ENCODE data around the gene TGIF2. TPM values are rescaled to one million over a fixed set of nuclear protein-coding genes. Genes with fewer than 3 reads are reported as not detected.
A peak's percentile ranks its signal among the peaks of the same experiment; 100 is the strongest.

TGIF2 gene
- total and polyA plus RNA-seq, 2 experiments from 2014 or later = 6.7 to 9.3 TPM

DNA sequence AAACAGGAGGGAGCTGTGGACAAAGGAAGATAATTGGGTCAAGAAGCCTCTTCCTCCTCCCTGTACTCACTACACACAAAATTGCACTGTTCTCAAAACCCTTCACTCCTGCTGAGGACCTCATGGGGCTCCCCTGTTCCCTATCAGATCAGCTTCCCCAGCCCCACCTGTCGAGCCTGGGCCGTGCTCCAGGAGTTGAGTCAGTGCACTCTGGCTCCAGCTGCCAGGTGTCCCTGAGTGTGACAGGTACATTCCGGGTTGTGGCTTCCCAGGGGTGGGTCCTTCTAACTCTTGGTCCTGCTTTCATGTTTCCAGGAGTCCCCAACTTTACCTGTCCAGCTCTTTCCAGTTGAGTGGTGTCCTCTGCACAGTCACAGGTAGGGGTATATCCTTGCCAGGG, 40.6 kb downstream of the TGIF2 start:
- no peak for DNase-seq
- H3K9me3 ChIP-seq (ENCODE audit: low read depth) = no peaks in the 10 kb centered on the region
- WGBS, 2 experiments (ENCODE audit: low coverage in 1 of 2, low lambda C conversion rate in 2 of 2, missing lambda C conversion rate in 2 of 2) = 40 to 41% methylated on average over 3 of the region's 3 CpGs

DNA sequence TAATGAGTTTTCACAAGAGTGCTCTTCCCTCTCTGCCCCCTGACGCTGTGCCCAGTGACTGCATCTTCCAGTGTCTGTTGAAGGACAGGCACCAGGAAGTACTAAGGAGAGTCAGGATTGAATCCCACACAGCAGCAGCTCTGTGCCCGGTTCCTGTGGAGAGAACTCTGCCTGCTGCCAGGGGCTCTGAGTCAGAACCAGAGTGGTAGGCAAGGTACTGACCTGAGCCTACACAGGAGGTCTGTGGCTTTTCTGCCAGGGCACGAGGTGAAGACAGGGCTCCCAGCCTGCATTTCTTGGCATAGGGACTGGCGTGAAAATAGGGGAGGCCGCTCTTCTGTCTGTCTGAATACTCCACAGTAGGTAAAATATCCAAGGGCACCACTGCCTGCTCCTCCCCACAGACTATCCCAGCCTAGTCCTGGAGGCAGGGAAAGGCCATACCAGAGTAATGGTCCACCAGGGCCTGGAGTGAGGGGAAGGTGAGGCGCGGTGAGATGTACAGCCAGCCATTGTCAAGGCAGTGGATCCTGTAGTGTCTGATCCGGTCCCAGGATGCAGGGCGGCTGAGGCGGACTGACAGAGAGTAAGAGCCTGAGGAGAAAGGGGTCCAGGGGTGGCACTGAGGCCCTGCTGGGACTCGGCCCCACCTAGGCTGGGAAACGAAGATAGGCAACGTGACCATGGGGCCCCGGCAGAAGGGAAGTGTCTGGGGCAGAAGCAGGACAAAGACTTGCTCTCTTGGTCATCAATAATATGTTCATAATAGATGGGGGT, 41.6 kb downstream of the TGIF2 start:
- Histone ChIP-seq H2AFZ (no peak overlapping the region), H3K27ac (no peak overlapping the region), H3K4me1 (ENCODE audit: insufficient read depth) (no peaks in the 10 kb centered on the region), H4K20me1 (ENCODE audit: insufficient read depth) (no peaks in the 10 kb centered on the region), H3K9me2 (ENCODE audit: insufficient read depth) (no peaks in the 10 kb centered on the region), H3F3A (ENCODE audit: insufficient read depth) (no peaks in the 10 kb centered on the region), H3K36me3 (ENCODE audit: low read depth) (peaks cover 24% of the 10 kb centered on the region; the same call in 1 of the 2 replicates), H3K27me3 (replicated peaks; ENCODE audit: insufficient read depth) (no peaks in the 10 kb centered on the region), H3K4me3 (no peak overlapping the region), H3K9me3 (ENCODE audit: low read depth) (no peaks in the 10 kb centered on the region), H3K4me2 (ENCODE audit: unreplicated experiment) (no peak overlapping the region), H3K79me2 (ENCODE audit: insufficient read depth) (peaks cover under 1% of the 10 kb centered on the region; the same call in 1 of the 2 replicates), H3K9ac (no peak overlapping the region)
- in situ Hi-C loops (cut with MboI) = no loop called here
- no peak for TF ChIP-seq EZH2phosphoT487 (IDR thresholded peaks at IDR 0.05; ENCODE audit: insufficient read depth, low read depth)
- TF ChIP-seq EZH2 (IDR thresholded peaks at IDR 0.05; ENCODE audit: insufficient read depth, poor library complexity, severe bottlenecking) = no peak
- peak; percentile 11 for DNase-seq
- WGBS, 2 experiments (ENCODE audit: low coverage in 1 of 2, low lambda C conversion rate in 2 of 2, missing lambda C conversion rate in 2 of 2) = 83 to 84% methylated on average over 14 of the region's 14 CpGs

More for the DNA sequence above, 40.6 kb downstream of the TGIF2 start:
- Histone ChIP-seq H3K9me2 (ENCODE audit: insufficient read depth) (no peaks in the 10 kb centered on the region), H3K4me1 (ENCODE audit: insufficient read depth) (no peaks in the 10 kb centered on the region), H3K27me3 (replicated peaks; ENCODE audit: insufficient read depth) (no peaks in the 10 kb centered on the region), H3K4me3 (no peak overlapping the region), H3K79me2 (ENCODE audit: insufficient read depth) (peaks cover 9% of the 10 kb centered on the region), H2AFZ (no peak overlapping the region), H3K36me3 (ENCODE audit: low read depth) (peaks cover 32% of the 10 kb centered on the region), H3K4me2 (ENCODE audit: unreplicated experiment) (no peak overlapping the region), H3F3A (ENCODE audit: insufficient read depth) (no peaks in the 10 kb centered on the region), H4K20me1 (ENCODE audit: insufficient read depth) (no peaks in the 10 kb centered on the region), H3K9ac (no peak overlapping the region), H3K27ac (no peak overlapping the region)
- in situ Hi-C loops (cut with MboI) = no loop called here
- TF ChIP-seq EZH2phosphoT487 (IDR thresholded peaks at IDR 0.05; ENCODE audit: insufficient read depth, low read depth) (no peak), EZH2 (IDR thresholded peaks at IDR 0.05; ENCODE audit: insufficient read depth, poor library complexity, severe bottlenecking) (no peak)

DNA sequence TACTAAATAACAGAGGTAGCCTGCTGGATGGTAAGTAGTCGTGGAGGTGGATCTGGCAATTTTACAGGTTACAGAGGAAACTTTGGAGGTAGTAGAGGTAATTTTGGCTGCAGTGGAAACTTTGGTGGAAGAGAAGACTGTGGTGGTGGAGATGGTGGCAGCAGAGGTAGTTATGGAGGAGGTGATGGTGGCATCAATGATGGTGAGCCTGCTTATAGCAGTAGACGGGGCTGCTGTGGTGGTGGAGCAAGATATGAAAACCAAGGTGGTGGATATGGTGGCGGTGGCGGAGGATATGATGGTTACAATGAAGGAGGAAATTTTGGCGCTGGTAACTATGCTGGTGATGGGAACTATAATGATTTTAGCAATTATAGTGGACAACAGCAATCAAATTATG, 47.5 kb downstream of the TGIF2 start:
- Histone ChIP-seq H3K9ac (no peak overlapping the region), H3K4me3 (no peak overlapping the region), H3K4me1 (ENCODE audit: insufficient read depth) (no peaks in the 10 kb centered on the region), H4K20me1 (ENCODE audit: insufficient read depth) (no peaks in the 10 kb centered on the region), H3K4me2 (ENCODE audit: unreplicated experiment) (no peak overlapping the region), H2AFZ (no peak overlapping the region), H3K9me3 (ENCODE audit: low read depth) (no peaks in the 10 kb centered on the region), H3K79me2 (ENCODE audit: insufficient read depth) (no peaks in the 10 kb centered on the region), H3K9me2 (ENCODE audit: insufficient read depth) (no peaks in the 10 kb centered on the region), H3K36me3 (ENCODE audit: low read depth) (no peaks in the 10 kb centered on the region), H3K27ac (no peak overlapping the region), H3K27me3 (replicated peaks; ENCODE audit: insufficient read depth) (no peaks in the 10 kb centered on the region), H3F3A (ENCODE audit: insufficient read depth) (no peaks in the 10 kb centered on the region)
- TF ChIP-seq EZH2phosphoT487 (IDR thresholded peaks at IDR 0.05; ENCODE audit: insufficient read depth, low read depth) (no peak), EZH2 (IDR thresholded peaks at IDR 0.05; ENCODE audit: insufficient read depth, poor library complexity, severe bottlenecking) (no peak)
- no peak for DNase-seq
- 96 to 98% methylated on average over 5 of the region's 5 CpGs for WGBS, 2 experiments (ENCODE audit: low coverage in 1 of 2, low lambda C conversion rate in 2 of 2, missing lambda C conversion rate in 2 of 2)
- in situ Hi-C loops (cut with MboI) = no loop called here

DNA sequence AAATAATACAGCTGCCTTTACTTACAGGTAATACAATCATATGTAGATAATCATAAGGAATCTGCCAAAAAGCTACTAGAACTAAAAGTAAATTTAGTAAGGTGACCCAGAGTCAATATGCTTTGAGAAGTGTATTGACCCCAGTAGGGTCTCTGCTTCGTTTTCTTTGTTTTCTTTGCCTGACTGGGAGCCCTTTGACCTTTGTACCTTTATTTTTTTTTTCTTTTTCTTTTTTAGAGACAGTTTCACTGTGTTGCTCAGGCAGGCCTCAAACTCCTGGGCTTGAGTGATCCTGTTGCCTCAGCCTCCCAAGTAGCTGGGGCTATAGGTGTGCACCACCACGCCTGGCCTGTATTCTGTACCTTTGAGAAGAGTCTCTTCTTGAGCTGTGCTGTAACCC, 50.0 kb downstream of the TGIF2 start:
- TF ChIP-seq EZH2 (IDR thresholded peaks at IDR 0.05; ENCODE audit: insufficient read depth, poor library complexity, severe bottlenecking) = no peak
- no peak for TF ChIP-seq EZH2phosphoT487 (IDR thresholded peaks at IDR 0.05; ENCODE audit: insufficient read depth, low read depth)
- no peak overlapping the region for H3K27ac ChIP-seq
- DNase-seq = no peak
- no peaks in the 10 kb centered on the region for H3K4me1 ChIP-seq (ENCODE audit: insufficient read depth)
- no peaks in the 10 kb centered on the region for H3K9me2 ChIP-seq (ENCODE audit: insufficient read depth)
- no peaks in the 10 kb centered on the region for H3F3A ChIP-seq (ENCODE audit: insufficient read depth)
- H3K4me2 ChIP-seq (ENCODE audit: unreplicated experiment) = no peak overlapping the region
- no peak overlapping the region for H3K4me3 ChIP-seq
- 65 to 66% methylated on average over 2 of the region's 2 CpGs for WGBS, 2 experiments (ENCODE audit: low coverage in 1 of 2, low lambda C conversion rate in 2 of 2, missing lambda C conversion rate in 2 of 2)
- no peaks in the 10 kb centered on the region for H3K36me3 ChIP-seq (ENCODE audit: low read depth)
- no peaks in the 10 kb centered on the region for H3K79me2 ChIP-seq (ENCODE audit: insufficient read depth)
- H3K27me3 ChIP-seq (replicated peaks; ENCODE audit: insufficient read depth) = no peaks in the 10 kb centered on the region
- in situ Hi-C loops (cut with MboI) = no loop called here
- no peak overlapping the region for H3K9ac ChIP-seq
- no peaks in the 10 kb centered on the region for H3K9me3 ChIP-seq (ENCODE audit: low read depth)
- H4K20me1 ChIP-seq (ENCODE audit: insufficient read depth) = no peaks in the 10 kb centered on the region
- H2AFZ ChIP-seq = no peak overlapping the region

All from GM23248 (cell line).